Left ventricle myocardium superior (tissue), 1 donor: ENCODE measurements around the gene LRRC47. TPM values are rescaled to one million over a fixed set of nuclear protein-coding genes. Genes with fewer than 3 reads are reported as not detected.

Experiments
- ATAC-seq: fragments of 200-7000 bp; cut with Tn5 transposase; one replicate; pipeline ENCODE4 v1.9.1; 2020; ENCODE audit warnings: mild to moderate bottlenecking, moderate library complexity
- DNase-seq: peaks from one replicate; pipeline ENCODE4 v3.0.0-alpha.2; 2020
- intact Hi-C: fragments of 100-400 bp; cut with micrococcal nuclease; formaldehyde crosslinking; loops from one replicate; pipeline ENCODE4 v1.11.0; 2022
- long read RNA-seq: library from polyadenylated mRNA; unstranded; transcript quantifications from one replicate; pipeline ENCODE4 v2.0.0, GENCODE V29; 2021
- total RNA-seq: library from RNA; stranded (reverse); fragmentation: NEBNext Ultra II Directional; extraction: Animal tissue kit (Norgen Biotek cat#: 25700); gene quantifications from one replicate; pipeline ENCODE4 v1.2.1, GENCODE V29; 2021
- donor health status: DM: no; HTN: yes; CAD: no; lungs with severe emphysema.

The LRRC47 gene
- total RNA-seq = 57.5 TPM
- long read RNA-seq, full-length matches to known transcripts = 236 of 267 reads
- long read RNA-seq, partial matches to known transcripts = 14 of 267 reads
- long read RNA-seq, other reads (novel, unspliced or antisense) = 17 of 267 reads

DNA sequence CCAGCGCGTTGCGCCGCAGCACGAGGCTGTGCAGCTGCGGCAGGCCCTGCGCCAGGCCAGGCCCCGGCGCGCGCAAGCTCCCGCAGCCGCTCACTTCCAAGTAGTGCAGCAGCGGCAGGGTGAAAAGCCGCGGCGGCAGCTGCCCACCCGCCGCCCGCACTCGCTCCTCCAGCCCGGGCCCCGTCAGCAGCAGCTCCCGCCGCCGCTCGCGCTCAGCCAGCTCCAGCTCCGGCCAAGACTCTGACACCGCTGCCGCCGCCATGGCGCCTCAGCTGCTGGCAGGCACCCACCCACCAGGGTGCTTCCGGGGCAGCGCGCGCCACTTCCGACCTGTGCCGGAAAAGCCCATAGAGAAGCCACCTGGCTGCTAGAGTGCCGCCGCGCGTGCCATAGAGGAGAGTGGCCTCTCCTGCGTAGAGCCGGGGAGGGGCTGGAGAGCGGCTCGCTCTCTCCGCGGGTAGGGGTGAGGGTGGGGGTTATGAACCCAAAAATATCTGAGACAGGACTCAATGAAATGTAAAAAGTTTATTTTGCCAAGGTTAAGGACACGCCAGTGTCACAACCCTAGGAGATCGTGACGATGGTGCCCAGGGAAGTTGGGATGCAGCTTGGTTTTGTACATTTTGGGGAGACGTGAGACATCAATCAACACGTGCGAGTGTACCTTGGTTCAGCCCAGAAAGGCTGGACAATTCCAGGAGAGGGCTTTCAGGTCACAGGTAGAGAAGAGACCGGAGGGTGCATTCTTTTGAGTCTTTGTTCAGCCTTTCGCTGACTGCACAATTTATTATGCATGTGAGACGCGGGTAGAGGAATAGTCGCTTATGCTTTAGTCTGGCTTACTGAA is at the start of gene LRRC47:
LRRC47 (minus strand) TSS at position 284 of the 847 bp plus-strand sequence; CDS start at position 262, 22 bp downstream.
- intact Hi-C loops = no loop called here
- peak; percentile 98 for DNase-seq
- ATAC-seq = peak; percentile 100

DNA sequence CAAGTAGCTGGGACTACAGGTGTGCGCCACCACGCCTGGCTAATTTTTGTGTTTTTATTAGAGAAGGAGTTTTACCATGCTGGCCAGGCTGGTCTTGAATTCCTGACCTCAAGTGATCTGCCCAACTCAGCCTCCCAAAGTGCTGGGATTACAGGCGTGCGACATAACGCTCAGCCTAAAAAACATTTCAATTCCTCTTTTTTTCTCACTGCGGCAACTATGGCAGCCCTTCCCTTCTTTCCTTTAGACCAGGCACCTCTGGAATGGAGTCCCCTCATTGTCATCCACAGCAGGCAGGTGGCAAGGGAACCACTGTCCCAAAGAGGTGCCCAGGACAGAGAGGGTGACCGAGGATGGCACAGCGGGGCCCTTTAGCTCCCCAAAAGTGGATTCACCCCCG is 46.6 kb upstream of the LRRC47 start:
- DNase-seq = no peak
- intact Hi-C loops = no loop called here
- no peak for ATAC-seq

DNA sequence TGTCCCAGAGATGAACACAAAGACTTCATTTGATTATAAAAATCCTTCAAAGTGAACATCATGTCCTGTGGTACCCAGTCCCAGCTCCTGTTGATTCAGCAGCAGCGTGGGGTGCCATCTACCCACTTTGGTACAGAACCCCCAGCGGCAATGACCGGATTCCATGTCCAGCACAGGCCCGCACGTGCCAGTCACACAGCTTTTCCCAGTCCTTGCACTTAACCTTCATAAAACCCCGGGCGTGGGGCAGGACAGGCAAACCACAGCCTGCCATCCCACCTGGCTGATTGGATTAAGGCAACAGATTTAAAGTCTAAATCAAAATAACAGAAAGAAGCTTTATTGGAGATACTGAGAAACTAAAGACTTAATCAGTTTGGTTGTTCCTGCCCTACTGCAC is 45.2 kb upstream of the LRRC47 start:
- DNase-seq (no peak), ATAC-seq (no peak)
- intact Hi-C loops = no loop called here

DNA sequence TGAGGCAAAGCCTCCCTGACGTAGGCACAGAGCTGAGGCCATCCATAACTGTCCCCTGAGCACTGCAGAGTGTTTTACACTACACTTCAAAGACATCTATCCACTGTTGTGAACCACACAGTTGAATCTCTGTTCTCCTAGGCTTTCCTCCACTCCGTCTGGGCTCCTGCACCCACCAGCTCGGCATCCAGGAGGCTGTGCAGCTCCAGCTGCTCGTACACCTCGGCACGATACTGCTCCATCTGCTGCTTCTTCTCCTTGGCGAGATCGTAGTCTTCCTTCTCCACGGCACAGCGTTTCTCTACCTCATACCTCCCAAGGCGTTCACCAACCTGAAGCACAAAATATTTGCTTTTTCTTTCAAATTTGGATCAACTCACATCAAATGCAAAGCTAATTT is 42.5 kb upstream of the LRRC47 start:
- DNase-seq (no peak), ATAC-seq (no peak)
- intact Hi-C loops = no loop called here

DNA sequence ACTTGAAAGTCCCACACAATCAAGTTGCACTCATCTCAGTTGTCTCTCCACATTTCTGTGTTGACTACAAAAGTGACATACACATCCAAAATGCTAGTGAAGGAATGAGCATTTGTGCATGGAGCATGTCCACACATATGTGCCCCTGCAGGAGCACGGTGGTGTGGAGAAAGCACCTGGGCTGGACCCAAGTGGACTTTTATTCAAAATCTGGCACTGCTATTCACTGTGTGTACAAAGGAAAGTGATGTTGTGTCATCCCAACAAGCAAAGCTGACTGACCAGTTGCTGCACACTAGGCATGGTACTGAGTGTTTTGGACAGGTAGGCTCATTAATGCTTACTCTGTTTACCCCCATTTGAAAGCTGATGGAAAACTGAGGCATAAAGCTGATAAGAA is 41.4 kb upstream of the LRRC47 start:
- ATAC-seq = no peak
- DNase-seq = no peak
- intact Hi-C loops = no loop called here

DNA sequence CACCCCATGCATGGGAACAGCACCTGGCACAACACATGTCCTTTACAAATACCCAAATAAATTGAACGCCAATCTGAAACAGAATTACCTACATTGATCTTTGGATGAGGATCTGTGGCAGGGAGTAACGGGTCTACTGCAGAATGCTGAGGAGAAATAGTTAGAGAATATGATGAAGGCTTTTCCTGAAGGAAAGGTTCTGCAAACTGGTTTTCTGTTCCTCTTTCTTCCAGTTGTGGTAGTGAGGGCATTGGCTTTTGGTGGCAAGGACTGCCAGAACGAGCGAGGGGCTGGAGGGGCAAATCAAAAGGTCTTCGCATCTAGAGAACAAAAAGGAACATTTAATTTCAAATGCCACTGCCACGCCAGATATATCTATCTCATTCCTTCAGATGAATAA is 40.9 kb upstream of the LRRC47 start:
- DNase-seq = no peak
- intact Hi-C loops = no loop called here

DNA sequence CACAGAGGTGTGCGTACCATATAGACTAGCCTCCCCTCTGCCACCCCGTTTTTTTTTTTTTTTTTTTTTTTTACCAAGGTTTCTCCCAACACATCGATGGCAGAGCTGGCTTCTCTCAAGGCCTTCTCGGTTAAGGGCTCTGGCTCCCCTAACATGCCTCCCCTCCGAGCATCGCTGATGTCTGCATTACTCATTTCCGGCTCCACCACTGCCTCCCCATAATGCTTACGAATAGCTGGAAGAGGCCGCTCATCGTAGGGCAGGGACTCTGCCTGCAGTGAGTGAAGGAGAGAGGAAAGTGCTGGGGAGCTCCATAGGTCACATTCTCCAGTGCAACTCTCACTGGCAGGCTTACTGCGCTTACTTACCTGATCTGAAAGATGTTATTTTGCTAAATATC is 40.1 kb upstream of the LRRC47 start:
- ATAC-seq (no peak), DNase-seq (no peak)
- intact Hi-C loops = no loop called here

More for the DNA sequence above, 40.9 kb upstream of the LRRC47 start:
- no peak for ATAC-seq

DNA sequence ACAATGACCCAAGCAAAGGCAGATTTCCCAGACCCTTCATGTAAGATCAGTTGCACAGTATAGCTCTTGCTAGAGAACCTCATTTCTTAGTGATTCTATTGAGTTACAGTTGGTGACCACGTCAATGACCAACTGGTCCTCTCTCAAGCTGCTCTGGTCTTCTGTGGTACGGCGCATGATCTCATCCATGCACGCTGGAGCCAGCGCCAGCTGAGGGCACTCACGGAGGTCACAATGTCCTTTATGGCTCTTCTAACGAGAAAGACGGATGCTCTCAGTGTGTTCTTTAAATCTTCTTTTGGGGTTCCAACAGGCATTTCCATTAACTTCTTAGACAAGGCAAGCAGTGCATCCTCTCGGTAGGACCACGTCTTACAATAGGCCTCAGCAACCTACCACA is 38.4 kb upstream of the LRRC47 start:
- no peak for ATAC-seq
- intact Hi-C loops = no loop called here
- DNase-seq = no peak

DNA sequence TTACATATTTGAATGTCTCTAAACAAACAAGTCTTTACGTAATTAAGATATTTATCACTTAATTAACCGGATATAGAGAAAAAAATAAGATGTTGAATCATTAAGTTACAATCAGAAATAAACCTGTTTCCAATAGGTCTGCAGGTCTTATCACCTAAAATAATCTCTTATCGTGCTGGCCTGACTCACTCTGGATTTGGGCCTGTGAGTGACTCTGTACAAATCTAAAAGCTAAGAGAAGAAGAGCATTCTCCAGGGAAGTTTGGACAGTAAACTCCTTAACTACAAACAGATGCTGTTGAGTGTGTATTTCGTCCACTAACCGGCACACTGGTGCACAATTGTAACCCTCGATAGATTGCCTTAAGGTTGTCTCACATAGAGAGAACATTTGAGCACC is 35.4 kb upstream of the LRRC47 start:
- no peak for ATAC-seq
- intact Hi-C loops = no loop called here
- DNase-seq = no peak

DNA sequence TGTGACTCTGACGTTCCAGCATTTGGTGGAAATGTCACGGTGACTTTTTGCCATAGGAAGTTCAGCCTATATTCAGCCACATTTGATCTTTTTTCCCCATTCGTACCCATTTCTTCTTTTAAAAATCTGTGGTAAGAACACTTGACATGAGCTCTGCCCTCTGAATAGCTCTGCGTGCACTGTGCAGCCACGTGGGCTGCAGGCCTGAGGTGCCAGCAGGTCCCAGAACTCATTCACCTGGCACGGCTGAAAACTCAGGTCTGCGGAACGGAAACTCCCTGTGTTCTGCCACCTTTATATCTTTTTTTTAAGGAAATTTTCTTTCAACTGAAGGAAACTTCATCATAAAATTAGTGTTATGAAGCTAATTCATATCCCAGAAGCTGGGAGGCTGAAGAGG is 32.1 kb upstream of the LRRC47 start:
- intact Hi-C loops = no loop called here
- ATAC-seq = no peak
- no peak for DNase-seq

DNA sequence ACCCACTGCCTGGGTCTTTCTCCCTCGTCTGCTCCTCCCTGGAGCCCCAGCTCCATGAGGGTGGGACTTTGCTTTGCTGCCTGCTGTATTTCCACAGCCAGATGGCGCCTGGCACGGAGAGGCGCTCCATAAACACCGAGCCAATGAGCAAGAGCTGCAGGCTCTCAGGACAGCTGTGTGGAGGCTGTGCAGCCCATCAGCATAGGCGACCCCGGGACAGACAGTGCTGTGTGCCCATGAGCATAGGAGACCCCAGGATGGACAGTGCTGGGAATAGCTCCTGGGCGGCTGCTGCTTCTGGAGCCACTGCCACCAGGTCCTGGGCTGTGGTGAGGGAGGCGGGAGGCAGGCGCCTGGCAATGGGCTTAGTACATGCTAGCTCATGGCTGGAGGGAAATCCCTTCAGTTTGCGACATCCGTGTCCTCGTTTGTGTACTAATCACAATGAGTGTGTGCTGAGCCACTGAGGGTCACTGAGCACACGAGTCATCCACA is 31.6 kb upstream of the LRRC47 start:
- DNase-seq (no peak), ATAC-seq (no peak)
- intact Hi-C loops = no loop called here

DNA sequence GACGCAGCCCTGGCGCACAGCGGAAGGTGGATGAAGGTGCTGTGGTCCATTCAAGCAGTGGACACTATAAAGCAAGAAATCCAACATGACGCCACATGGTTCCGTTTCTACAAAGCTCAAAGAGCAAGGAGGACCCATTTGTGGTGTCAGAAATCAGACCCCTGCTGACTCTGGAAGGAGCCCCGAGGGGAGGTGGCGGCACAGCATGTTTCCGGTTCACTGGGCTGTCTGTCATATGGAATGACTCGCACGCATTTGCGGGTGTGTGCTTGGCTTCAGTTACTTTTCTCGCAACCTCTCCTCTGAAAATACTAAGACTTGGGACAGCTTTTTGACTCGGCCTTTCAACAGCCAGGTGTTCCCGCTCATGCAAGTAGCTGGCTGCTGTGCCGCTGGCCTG is 29.1 kb upstream of the LRRC47 start:
- ATAC-seq (no peak), DNase-seq (no peak)
- intact Hi-C loops = no loop called here

DNA sequence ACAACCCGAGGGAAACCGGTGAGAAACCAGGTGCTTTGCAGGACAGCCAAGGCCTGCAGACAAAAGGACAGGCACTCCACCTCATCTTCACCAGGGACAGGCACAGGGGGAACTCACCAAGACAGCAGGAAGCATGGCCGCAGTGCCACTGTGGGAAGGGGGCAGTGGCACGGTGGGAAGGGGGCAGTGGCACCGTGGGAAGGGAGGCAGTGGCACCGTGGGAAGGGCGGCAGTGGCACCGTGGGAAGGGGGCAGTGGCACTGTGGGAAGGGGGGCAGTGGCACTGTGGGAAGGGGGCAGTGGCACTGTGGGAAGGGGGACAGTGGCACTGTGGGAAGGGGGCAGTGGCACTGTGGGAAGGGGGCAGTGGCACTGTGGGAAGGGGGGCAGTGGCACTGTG is 28.4 kb upstream of the LRRC47 start:
- ATAC-seq (no peak), DNase-seq (no peak)
- intact Hi-C loops = no loop called here

DNA sequence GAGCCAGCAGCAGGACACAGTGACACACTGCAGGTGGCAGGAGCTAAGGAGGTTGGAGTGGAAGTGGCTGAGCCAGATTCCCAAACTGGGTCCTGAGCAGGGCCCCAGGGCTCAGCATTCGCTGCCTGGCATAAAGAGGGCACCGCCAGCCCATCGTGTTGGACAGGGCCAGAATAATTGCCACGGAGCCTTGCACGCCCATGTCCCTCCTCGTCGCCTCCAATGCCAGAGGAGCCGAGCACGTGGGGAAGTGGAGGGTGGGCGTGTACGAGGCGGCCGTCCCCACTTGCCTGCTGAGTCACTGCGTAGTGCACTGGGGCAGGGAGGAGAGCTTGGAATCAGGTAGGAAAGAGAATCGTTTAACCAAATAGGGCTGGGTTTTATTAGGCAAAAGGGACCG is 26.1 kb upstream of the LRRC47 start:
- intact Hi-C loops = no loop called here
- ATAC-seq = no peak
- no peak for DNase-seq

DNA sequence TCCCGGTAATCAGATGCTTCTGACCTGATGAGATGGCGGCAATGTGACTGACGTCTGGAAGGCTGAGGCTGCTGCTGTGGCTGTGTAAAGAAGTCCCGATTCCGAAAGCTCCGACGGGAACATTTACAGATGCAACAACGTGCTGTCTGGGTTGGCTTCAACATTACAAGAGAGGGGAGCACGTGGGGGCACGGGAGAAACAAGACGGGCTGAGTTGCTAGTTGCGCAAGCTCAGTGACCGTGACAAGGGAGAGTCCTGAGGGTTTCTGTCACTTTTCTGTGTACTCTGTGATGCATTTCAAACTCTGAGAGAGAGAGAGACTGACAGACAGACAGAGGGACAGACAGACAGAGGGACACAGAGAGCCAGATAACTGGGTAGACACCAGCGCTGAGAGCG is 25.6 kb upstream of the LRRC47 start:
- ATAC-seq (no peak), DNase-seq (no peak)
- intact Hi-C loops = no loop called here

DNA sequence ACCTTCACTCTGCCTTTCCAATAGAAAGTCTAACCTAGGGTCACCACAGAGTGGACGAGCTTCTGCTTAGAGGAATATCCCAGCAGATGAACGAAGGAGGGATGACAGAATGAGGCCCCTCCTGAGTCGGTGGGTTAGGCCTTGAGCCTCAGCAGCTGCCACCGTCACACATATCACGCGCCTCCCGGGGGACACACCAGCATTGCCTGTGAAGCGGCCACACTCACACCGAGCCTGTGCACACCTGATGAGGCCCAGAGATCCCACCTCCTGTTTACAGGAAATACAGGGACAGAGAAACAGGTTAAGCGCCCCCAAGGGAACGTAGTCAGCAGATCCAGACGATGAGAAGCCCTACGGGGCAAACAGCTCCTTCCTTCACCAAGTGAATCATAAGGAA is 25.1 kb upstream of the LRRC47 start:
- ATAC-seq (no peak), DNase-seq (no peak)
- intact Hi-C loops = no loop called here

DNA sequence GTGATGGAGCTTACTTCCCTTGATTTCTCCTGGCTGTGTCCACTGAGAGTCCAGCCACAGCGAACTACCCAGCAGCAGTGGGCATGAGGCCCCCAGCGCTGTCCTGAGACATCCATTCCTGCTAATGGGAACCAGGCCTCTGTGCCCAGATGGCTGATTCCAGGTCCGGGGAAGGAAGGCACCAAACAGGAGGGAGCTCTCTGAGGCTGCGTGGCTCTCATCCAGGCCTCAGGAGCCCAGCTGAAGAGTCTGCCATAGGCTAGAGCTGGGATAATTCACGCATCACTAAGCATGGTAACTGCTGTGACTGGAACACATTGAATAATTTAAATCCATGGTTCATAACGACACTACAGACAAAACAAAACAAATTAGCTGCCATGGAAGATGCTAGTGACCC is 24.7 kb upstream of the LRRC47 start:
- ATAC-seq = no peak
- intact Hi-C loops = no loop called here
- DNase-seq = no peak

DNA sequence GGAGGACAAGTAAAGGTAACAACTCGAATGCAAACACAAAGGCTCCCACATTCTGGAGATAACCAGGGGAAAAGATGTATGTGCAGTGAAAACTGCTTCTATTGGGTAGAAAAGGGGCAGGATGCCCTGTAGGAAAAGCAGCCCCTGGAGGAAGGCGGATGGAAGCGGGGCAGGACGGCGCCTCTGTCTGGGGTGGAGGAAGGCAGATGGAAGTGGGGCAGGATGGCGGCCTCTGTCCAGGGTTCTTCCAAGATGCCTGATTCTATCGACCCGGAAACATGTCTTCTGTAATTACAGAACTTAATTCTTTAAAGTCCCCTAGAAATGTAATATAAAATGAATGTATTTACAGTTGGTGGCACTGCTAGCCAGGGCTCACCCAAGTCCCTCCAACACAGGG is 24.0 kb upstream of the LRRC47 start:
- DNase-seq = no peak
- no peak for ATAC-seq
- intact Hi-C loops = no loop called here

DNA sequence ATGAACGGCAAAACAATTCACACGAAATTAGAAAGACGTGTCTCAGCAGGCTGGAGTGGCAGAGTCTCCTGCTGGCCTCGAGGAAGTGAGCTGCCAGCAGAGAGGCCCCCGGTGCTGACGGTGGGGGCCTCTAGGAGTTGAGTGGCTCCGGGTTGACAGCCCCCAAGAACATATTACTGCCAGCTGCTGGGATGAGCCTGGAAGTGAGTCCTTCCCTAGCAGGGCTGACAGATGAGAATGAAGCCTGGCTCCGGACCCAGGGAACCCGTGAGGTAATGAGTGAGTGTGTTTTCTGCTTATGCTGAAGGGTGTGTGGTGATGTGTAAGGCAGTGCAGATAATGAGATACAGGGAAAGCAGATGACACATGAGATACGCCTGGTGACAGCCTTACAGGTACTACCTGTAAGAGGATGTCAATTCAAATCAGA is 23.5 kb upstream of the LRRC47 start:
- DNase-seq = no peak
- intact Hi-C loops = no loop called here
- no peak for ATAC-seq

DNA sequence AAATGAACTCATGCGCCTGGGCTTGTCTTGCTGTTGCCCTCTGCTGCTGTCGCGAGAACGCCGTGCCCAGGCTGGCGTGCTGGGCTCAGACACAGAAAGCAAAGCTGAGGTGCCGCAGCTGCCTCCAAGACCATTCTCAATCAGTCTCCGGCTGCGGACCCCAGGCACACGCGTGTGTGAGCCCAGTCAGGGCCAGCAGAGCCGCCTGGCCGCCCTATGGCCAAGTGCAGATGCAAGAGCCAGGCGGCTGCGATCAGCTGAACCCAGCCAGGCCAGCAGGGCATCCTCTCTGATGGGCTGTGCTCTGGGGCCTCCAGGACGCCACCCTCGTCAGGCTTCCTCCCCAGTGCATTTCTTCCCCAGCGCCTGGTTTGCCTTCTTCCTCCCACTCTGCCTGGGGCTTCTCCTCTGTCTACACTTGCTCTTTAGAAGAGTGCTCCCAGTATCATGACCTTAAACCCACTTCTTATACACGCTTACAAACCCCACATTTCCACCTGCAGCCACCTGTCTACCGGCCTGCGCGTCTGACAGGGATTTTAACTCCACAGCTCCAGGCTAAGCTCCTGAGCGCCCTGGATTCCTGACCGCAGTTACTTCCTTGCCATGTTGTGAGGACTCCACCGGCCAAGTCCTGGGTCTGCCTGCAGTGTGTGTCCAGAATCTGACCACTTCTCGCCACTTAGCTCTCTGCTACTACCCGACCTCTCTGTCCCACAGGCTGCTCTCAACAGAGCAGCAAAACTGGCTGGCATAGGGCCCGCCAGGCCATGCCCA is 21.7 kb upstream of the LRRC47 start:
- DNase-seq (no peak), ATAC-seq (no peak)

More for the DNA sequence above, 21.7 kb upstream of the LRRC47 start:
- intact Hi-C loops = no loop called here
